ENCODE measurements around the gene GIT2.

DNA sequence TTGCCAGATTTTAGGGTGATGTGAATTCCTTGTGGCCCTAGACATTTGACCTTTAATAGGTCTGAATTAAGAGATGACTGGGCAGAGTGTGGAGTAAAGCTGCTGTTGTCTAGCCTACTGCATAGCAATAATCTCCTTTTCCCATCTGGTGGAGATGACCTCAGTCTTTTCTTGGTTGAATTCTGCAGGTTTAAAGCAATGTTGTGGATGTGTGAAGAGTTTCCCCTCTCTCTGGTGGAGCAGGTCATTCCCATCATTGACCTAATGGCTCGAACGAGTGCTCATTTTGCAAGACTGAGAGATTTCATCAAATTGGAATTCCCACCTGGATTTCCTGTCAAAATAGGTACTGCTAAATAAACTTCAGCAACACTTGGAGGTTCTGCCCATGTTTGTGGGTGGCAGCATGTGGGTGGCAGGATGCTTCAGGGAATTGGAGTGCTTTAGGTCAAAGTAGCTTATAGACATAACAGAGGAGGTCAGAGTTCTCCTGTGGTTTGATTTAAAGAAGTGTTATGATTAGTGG lies 33.2 kb upstream of the GIT2 start:
- no peak for TF ChIP-seq EZH2 (IDR thresholded peaks at IDR 0.05; ENCODE audit: borderline replicate concordance, insufficient read depth, low read depth, low read length, poor library complexity, severe bottlenecking)
- TF ChIP-seq, protein P1, sequence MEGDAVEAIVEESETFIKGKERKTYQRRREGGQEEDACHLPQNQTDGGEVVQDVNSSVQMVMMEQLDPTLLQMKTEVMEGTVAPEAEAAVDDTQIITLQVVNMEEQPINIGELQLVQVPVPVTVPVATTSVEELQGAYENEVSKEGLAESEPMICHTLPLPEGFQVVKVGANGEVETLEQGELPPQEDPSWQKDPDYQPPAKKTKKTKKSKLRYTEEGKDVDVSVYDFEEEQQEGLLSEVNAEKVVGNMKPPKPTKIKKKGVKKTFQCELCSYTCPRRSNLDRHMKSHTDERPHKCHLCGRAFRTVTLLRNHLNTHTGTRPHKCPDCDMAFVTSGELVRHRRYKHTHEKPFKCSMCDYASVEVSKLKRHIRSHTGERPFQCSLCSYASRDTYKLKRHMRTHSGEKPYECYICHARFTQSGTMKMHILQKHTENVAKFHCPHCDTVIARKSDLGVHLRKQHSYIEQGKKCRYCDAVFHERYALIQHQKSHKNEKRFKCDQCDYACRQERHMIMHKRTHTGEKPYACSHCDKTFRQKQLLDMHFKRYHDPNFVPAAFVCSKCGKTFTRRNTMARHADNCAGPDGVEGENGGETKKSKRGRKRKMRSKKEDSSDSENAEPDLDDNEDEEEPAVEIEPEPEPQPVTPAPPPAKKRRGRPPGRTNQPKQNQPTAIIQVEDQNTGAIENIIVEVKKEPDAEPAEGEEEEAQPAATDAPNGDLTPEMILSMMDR (IDR thresholded peaks at IDR 0.05) = no peak

Data from B cell (primary cell).